ENCODE data around the gene UBE2QL1.
A peak's percentile ranks its signal among the peaks of the same experiment; 100 is the strongest.

UBE2QL1 gene

GRCh38 chr5:6432206-6432605 is 16.5 kb upstream of the UBE2QL1 start:
- H3K36me3 ChIP-seq = no peaks in the 10 kb centered on the region; the same call in 1 of the 2 replicates
- no peak for TF ChIP-seq CTCF (IDR thresholded peaks at IDR 0.05; ENCODE audit: low read depth, low read length)
- no peak for DNase-seq
- no peaks in the 10 kb centered on the region for H3K9me3 ChIP-seq
- peaks cover 4% of the 10 kb centered on the region; the same call in 1 of the 2 replicates for H3K4me1 ChIP-seq
- H3K27me3 ChIP-seq = no peaks in the 10 kb centered on the region; the same call in 1 of the 2 replicates
- no peak overlapping the region for H3K4me3 ChIP-seq (ENCODE audit: low read depth, low read length)

GRCh38 chr5:6434731-6435130 is 13.9 kb upstream of the UBE2QL1 start:
- DNase-seq = peak; percentile 61
- Histone ChIP-seq H3K4me1 (peaks cover 4% of the 10 kb centered on the region; the same call in 1 of the 2 replicates), H3K36me3 (no peaks in the 10 kb centered on the region; the same call in 1 of the 2 replicates), H3K27me3 (no peaks in the 10 kb centered on the region; the same call in 1 of the 2 replicates), H3K4me3 (ENCODE audit: low read depth, low read length) (peak overlapping the region; percentile 43), H3K9me3 (no peaks in the 10 kb centered on the region)
- no peak for TF ChIP-seq CTCF (IDR thresholded peaks at IDR 0.05; ENCODE audit: low read depth, low read length)

- peak; percentile 78 for DNase-seq
- Histone ChIP-seq H3K4me3 (ENCODE audit: low read depth, low read length) (peak overlapping the region; percentile 43), H3K9me3 (no peaks in the 10 kb centered on the region), H3K36me3 (no peaks in the 10 kb centered on the region; the same call in 1 of the 2 replicates), H3K4me1 (peaks cover 4% of the 10 kb centered on the region; the same call in 1 of the 2 replicates), H3K27me3 (no peaks in the 10 kb centered on the region; the same call in 1 of the 2 replicates)
- peak; percentile 90 for TF ChIP-seq CTCF (IDR thresholded peaks at IDR 0.05; ENCODE audit: low read depth, low read length)
These were observed 13.3 kb upstream of the UBE2QL1 start for GRCh38 chr5:6435356-6435755.

- H3K4me3 ChIP-seq (ENCODE audit: low read depth, low read length) = no peak overlapping the region
- no peaks in the 10 kb centered on the region; the same call in 1 of the 2 replicates for H3K27me3 ChIP-seq
- H3K9me3 ChIP-seq = no peaks in the 10 kb centered on the region
- no peak for TF ChIP-seq CTCF (IDR thresholded peaks at IDR 0.05; ENCODE audit: low read depth, low read length)
- H3K4me1 ChIP-seq = peaks cover 4% of the 10 kb centered on the region; the same call in 1 of the 2 replicates
- no peaks in the 10 kb centered on the region; the same call in 1 of the 2 replicates for H3K36me3 ChIP-seq
- no peak for DNase-seq
These were observed 11.8 kb upstream of the UBE2QL1 start for GRCh38 chr5:6436715-6437331.

- H3K4me3 ChIP-seq (ENCODE audit: low read depth, low read length) = no peak overlapping the region
- no peaks in the 10 kb centered on the region for H3K27me3 ChIP-seq
- H3K9me3 ChIP-seq = no peaks in the 10 kb centered on the region
- DNase-seq = no peak
- no peaks in the 10 kb centered on the region for H3K4me1 ChIP-seq
- H3K36me3 ChIP-seq = no peaks in the 10 kb centered on the region
- no peak for TF ChIP-seq CTCF (IDR thresholded peaks at IDR 0.05; ENCODE audit: low read depth, low read length)
These were observed 8.8 kb upstream of the UBE2QL1 start for GRCh38 chr5:6439588-6440550.
